ENCODE data around the gene TIMMDC1.

- TF ChIP-seq CTCF (CRISPR knock-in tag; IDR thresholded peaks at IDR 0.05) (no peak), ZNF3 (CRISPR knock-in tag; IDR thresholded peaks at IDR 0.05) (no peak), ZBTB26 (CRISPR knock-in tag; IDR thresholded peaks at IDR 0.05; ENCODE audit: borderline replicate concordance) (no peak), MTERF4 (CRISPR knock-in tag; IDR thresholded peaks at IDR 0.05) (no peak), SOX13 (IDR thresholded peaks at IDR 0.05) (no peak), SOX13 (CRISPR knock-in tag; conservative IDR thresholded peaks at IDR 0.05 in 1 of 2, IDR thresholded peaks at IDR 0.05 in 1 of 2) (no peak), WIZ (CRISPR knock-in tag; IDR thresholded peaks at IDR 0.05) (no peak), MYC (CRISPR knock-in tag; IDR thresholded peaks at IDR 0.05; ENCODE audit: borderline replicate concordance) (no peak), ZNF614 (CRISPR knock-in tag; IDR thresholded peaks at IDR 0.05; ENCODE audit: borderline replicate concordance) (no peak), AFF4 (CRISPR knock-in tag; IDR thresholded peaks at IDR 0.05) (no peak), FOXM1 (CRISPR knock-in tag; IDR thresholded peaks at IDR 0.05) (no peak), PCBP2 (optimal IDR thresholded peaks at IDR 0.05; ENCODE audit: low read depth, low read length, poor library complexity, severe bottlenecking) (no peak), NFE2L2 (IDR thresholded peaks at IDR 0.05; ENCODE audit: low read length) (no peak), ZNF83 (CRISPR knock-in tag; IDR thresholded peaks at IDR 0.05; ENCODE audit: borderline replicate concordance) (no peak)
Observed at GRCh38 chr3:119469418-119470189, 28.7 kb upstream of the TIMMDC1 start.

Measured in HepG2 (cell line).